HepG2 (cell line): ENCODE results near the gene C1QL4. TPM values are rescaled to one million over a fixed set of nuclear protein-coding genes. Genes with fewer than 3 reads are reported as not detected.

Experiments
- HNF1B ChIP-seq: sonication (generic); formaldehyde crosslinking; IDR thresholded peaks from 2 replicates; pipeline ENCODE4 v1.5.1; 2020; ENCODE audit warnings: mild to moderate bottlenecking, moderate library complexity, missing genetic modification reagents
- MAZ ChIP-seq, 2 experiments: sonication (generic) in 1 of 2; formaldehyde crosslinking in 1 of 2; IDR thresholded peaks; 2 replicates each; pipeline versions ENCODE4 v1.5.0 to v1.6.1; 2012 to 2020; ENCODE audit warnings: low read depth in 2 of 2, mild to moderate bottlenecking in 2 of 2, borderline replicate concordance in 1 of 2, improper control_type of control experiment in 1 of 2, low read length in 1 of 2, missing genetic modification reagents in 1 of 2, moderate library complexity in 1 of 2
- MBD4 ChIP-seq: IDR thresholded peaks from 2 replicates; pipeline ENCODE4 v1.6.1; 2012; ENCODE audit warnings: low read length, inconsistent platforms, borderline replicate concordance
- NFAT5 ChIP-seq: sonication (generic); formaldehyde crosslinking; IDR thresholded peaks from 2 replicates; pipeline ENCODE4 v1.4.0; 2020; ENCODE audit warnings: missing genetic modification reagents
- NONO ChIP-seq, 2 experiments: fragments of 450-650 bp in 1 of 2; sonication (generic) in 1 of 2; formaldehyde crosslinking in 1 of 2; IDR thresholded peaks in 1 of 2; conservative IDR thresholded peaks in 1 of 2; 2 replicates each; pipeline versions ENCODE4 v1.6.1 to v1.8.0; 2017 to 2022; ENCODE audit warnings: mild to moderate bottlenecking in 1 of 2, missing genetic modification reagents in 1 of 2, moderate library complexity in 1 of 2
- PATZ1 ChIP-seq: sonication (generic); formaldehyde crosslinking; IDR thresholded peaks from 2 replicates; pipeline ENCODE4 v1.4.0; 2020; ENCODE audit warnings: missing genetic modification reagents
- POGK ChIP-seq: sonication (generic); formaldehyde crosslinking; conservative IDR thresholded peaks from 2 replicates; pipeline ENCODE4 v1.8.0; 2022; ENCODE audit warnings: mild to moderate bottlenecking, moderate library complexity, missing genetic modification reagents
- ZBTB25 ChIP-seq: IDR thresholded peaks from 2 replicates; pipeline ENCODE4 v1.6.1; 2018; ENCODE audit warnings: missing genetic modification reagents
- ZBTB38 ChIP-seq: sonication (generic); formaldehyde crosslinking; IDR thresholded peaks from 2 replicates; pipeline ENCODE4 v1.5.1; 2020; ENCODE audit warnings: mild to moderate bottlenecking, missing genetic modification reagents
- ZBTB42 ChIP-seq: sonication (generic); formaldehyde crosslinking; IDR thresholded peaks from 2 replicates; pipeline ENCODE4 v1.5.0; 2020; ENCODE audit warnings: mild to moderate bottlenecking, missing genetic modification reagents
- ZBTB43 ChIP-seq: sonication (generic); formaldehyde crosslinking; conservative IDR thresholded peaks from 2 replicates; pipeline ENCODE4 v1.4.0; 2020; ENCODE audit warnings: missing genetic modification reagents
- ZFP37 ChIP-seq: sonication (generic); formaldehyde crosslinking; IDR thresholded peaks from 2 replicates; pipeline ENCODE4 v1.4.0; 2020; ENCODE audit warnings: missing genetic modification reagents, borderline replicate concordance
- polyA plus RNA-seq, 8 experiments: library from polyadenylated mRNA; depleted of rRNA in 3 of 8; stranded (reverse) in 7 of 8; unstranded in 1 of 8; fragments of >200 nt; fragmentation: Illumina TruSeq in 4 of 8; extraction: Trizol in 4 of 8; gene quantifications; 2 replicates each; pipeline versions ENCODE4 v1.2.1 to v1.2.3, GENCODE V29; 2011 to 2016; ENCODE audit warnings: low read depth in 4 of 8, missing spikeins in 1 of 8, mixed read lengths in 1 of 8; ENCODE audit not compliant: insufficient read depth in 1 of 8
- total RNA-seq, 5 experiments: library from RNA; depleted of rRNA; stranded (reverse); fragments of >200 nt; fragmentation: Illumina TruSeq; extraction: Trizol; gene quantifications; 2 replicates each; pipeline ENCODE4 v1.2.3, GENCODE V29; 2016; ENCODE audit warnings: low read depth in 1 of 5

Gene C1QL4
- total and polyA plus RNA-seq, 2 of the 13 experiments (the other 11 are each of a cell fraction or from before 2014, with no cell fraction given) = 0.03 TPM; not detected in 1

GRCh38 chr12:49296034-49296835 is 40.8 kb downstream of the C1QL4 start (continued):
- TF ChIP-seq POGK (CRISPR knock-in tag) (no peak), ZBTB38 (CRISPR knock-in tag) (no peak), MBD4 (no peak), ZBTB43 (no peak), NFAT5 (CRISPR knock-in tag) (no peak), HNF1B (CRISPR knock-in tag) (no peak), ZBTB42 (CRISPR knock-in tag) (no peak), ZBTB25 (0 out of 2 replicates have a peak, but pooled peaks have one; percentile 23), MAZ (IDR thresholded peaks at IDR 0.05; ENCODE audit: borderline replicate concordance, low read depth, low read length) (no peak), MAZ (CRISPR knock-in tag; IDR thresholded peaks at IDR 0.05; ENCODE audit: low read depth) (peak; percentile 40; the same call in 1 of the 2 replicates), PATZ1 (CRISPR knock-in tag) (peak; percentile 58), NONO (IDR thresholded peaks at IDR 0.05) (no peak), NONO (CRISPR knock-in tag; conservative IDR thresholded peaks at IDR 0.05) (0 out of 2 replicates have a peak, but pooled peaks have one; percentile 56), ZFP37 (CRISPR knock-in tag) (no peak)
- TF ChIP-seq, all 625 proteins: peak for 26
